ENCODE data around the gene BTD.

DNA sequence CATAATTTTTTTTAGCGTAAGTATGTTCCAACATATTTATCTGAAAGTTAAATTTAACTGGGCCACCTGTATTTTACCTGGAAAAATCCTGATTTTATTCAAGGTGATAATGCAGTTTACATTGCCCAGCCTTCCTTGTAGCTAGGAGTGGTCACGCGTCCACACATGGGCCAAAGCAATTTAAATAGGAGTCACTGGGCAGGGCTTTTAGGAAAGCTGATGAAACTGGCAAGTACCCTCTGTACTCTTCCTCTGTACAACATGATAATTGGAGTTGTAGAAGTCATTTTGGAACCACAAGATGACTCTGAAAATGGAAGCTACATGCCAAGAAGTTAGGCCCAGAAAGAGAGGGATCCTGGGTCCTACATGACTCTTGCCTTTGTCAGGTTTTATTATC is 9.5 kb downstream of the BTD start:
- TF ChIP-seq, protein P1, sequence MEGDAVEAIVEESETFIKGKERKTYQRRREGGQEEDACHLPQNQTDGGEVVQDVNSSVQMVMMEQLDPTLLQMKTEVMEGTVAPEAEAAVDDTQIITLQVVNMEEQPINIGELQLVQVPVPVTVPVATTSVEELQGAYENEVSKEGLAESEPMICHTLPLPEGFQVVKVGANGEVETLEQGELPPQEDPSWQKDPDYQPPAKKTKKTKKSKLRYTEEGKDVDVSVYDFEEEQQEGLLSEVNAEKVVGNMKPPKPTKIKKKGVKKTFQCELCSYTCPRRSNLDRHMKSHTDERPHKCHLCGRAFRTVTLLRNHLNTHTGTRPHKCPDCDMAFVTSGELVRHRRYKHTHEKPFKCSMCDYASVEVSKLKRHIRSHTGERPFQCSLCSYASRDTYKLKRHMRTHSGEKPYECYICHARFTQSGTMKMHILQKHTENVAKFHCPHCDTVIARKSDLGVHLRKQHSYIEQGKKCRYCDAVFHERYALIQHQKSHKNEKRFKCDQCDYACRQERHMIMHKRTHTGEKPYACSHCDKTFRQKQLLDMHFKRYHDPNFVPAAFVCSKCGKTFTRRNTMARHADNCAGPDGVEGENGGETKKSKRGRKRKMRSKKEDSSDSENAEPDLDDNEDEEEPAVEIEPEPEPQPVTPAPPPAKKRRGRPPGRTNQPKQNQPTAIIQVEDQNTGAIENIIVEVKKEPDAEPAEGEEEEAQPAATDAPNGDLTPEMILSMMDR (IDR thresholded peaks at IDR 0.05): no peak
- TF ChIP-seq POLR2AphosphoS5 (IDR thresholded peaks at IDR 0.05) (no peak), POLR2A (IDR thresholded peaks at IDR 0.05) (no peak)
